ENCODE data around the gene CNKSR3. TPM values are rescaled to one million over a fixed set of nuclear protein-coding genes. Genes with fewer than 3 reads are reported as not detected.
"Not testable (repeated sequence)": the region's sequence is repeated elsewhere in the genome, so short reads cannot be mapped to it uniquely, and the experiment has no call there.

The CNKSR3 gene
- total RNA-seq, 2 donors from 2014 or later, result 11.5 to 16.8 TPM

DNA sequence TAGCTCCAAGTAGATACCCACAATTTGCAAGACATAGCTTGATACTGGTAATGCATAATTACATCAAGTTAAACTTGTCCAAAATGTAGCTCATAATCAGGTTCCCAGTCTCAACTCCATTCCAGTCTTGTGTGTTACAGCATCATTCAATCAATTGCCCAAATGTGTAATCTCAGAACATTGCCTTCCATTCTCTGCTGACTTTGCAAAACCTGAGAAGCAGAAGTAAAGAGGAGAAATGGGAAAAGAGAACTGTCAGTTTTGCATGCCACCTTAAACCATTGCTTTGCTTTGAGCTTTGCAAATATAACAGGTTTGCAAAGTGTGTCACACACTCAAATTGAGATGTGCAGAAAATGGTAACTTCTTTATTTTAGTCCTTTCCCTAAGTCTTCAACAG is 40.3 kb upstream of the CNKSR3 start:
- Histone ChIP-seq H3K27ac (no peak overlapping the region), H3K4me1 (peaks cover 0 to 4% of the 10 kb centered on the region in 2 donors), H3K9me3 (no peaks in the 10 kb centered on the region), H3K4me3 (no peak overlapping the region), H3K27me3 (no peaks in the 10 kb centered on the region), H3K36me3 (no peaks in the 10 kb centered on the region)
- TF ChIP-seq, protein P1, sequence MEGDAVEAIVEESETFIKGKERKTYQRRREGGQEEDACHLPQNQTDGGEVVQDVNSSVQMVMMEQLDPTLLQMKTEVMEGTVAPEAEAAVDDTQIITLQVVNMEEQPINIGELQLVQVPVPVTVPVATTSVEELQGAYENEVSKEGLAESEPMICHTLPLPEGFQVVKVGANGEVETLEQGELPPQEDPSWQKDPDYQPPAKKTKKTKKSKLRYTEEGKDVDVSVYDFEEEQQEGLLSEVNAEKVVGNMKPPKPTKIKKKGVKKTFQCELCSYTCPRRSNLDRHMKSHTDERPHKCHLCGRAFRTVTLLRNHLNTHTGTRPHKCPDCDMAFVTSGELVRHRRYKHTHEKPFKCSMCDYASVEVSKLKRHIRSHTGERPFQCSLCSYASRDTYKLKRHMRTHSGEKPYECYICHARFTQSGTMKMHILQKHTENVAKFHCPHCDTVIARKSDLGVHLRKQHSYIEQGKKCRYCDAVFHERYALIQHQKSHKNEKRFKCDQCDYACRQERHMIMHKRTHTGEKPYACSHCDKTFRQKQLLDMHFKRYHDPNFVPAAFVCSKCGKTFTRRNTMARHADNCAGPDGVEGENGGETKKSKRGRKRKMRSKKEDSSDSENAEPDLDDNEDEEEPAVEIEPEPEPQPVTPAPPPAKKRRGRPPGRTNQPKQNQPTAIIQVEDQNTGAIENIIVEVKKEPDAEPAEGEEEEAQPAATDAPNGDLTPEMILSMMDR (IDR thresholded peaks at IDR 0.05), result no peak
- no peak for DNase-seq (ENCODE audit: low spot score)

DNA sequence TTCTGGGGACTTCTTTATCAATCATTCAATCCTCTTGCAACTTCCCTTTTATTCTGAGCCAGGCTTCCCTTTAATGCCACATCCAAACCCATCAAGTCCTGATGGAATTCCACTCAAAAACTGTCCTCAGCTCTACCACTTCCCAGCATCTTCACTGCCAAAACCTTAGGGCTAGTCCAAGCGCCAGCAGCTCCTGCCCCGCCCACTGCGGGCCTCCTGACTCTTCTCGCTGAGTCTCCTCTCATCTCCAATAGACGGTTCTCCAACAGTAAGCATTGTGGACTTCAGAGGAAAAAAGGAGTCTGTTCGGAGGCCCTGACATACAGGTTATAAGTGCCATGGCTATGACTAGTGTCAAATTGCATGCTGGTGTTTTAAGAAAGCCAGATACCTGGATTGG is 38.7 kb upstream of the CNKSR3 start:
- Histone ChIP-seq H3K36me3 (no peaks in the 10 kb centered on the region), H3K9me3 (no peaks in the 10 kb centered on the region), H3K27ac (no peak overlapping the region), H3K4me3 (no peak overlapping the region), H3K27me3 (no peaks in the 10 kb centered on the region), H3K4me1 (peaks cover 0 to 4% of the 10 kb centered on the region in 2 donors)
- DNase-seq (ENCODE audit: low spot score), result no peak
- TF ChIP-seq, protein P1 (IDR thresholded peaks at IDR 0.05), result no peak

DNA sequence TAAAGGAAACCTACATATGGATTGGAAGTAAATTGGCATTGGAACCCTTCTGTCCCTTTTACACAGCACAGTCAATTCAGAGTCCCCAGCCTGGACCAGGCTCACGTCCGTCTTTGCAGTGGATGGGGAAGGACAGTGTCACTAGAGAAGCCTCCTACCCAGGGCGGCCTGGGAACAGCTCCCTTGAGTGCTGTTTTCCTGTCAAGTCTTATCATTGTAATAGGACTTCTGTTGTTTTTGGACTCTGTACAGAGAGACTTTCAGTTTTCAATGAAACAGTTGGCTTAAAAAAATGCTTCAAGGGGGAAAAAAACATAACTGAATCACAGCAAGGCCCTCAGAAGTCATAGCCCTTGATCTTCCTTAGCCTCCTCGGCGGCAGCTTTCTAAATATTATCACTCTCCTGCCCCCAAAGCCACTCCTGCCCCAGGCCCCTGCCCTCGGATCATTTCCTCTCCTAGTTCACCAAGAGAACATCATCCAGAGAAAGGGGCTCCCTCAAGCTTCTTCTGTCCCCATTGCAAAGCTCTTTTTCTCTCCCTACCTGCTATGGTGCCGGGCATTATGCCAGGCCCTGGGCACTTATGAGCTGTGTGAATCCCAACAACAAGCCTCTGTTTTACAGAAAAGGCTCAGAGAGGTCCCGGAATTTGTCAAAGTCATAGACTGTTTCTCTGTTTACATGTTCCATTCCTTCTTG is 37.8 kb upstream of the CNKSR3 start:
- Histone ChIP-seq H3K4me3 (no peak overlapping the region), H3K27me3 (no peaks in the 10 kb centered on the region), H3K4me1 (peaks cover 0 to 4% of the 10 kb centered on the region in 2 donors), H3K27ac (no peak overlapping the region), H3K9me3 (no peaks in the 10 kb centered on the region), H3K36me3 (no peaks in the 10 kb centered on the region)
- TF ChIP-seq, protein P1 (IDR thresholded peaks at IDR 0.05), result no peak
- DNase-seq (ENCODE audit: low spot score), result no peak

DNA sequence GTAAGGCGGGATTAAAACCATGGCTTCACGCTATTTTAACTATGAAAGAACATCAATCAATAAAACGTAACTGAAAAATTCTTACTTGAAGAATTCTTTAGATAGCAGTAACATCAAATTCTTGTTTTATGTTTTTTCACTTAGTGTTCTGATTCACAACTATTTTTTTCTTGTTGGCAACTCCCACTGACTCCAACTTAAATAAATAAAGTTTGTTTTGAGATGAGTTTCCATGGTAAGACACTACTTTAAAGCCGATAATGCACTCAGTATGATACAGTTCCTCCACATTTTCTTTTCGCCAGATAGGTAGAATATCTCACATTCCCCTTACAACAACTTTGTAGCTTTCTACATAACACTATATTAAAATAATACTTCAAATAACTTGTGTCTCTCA is 33.1 kb upstream of the CNKSR3 start:
- Histone ChIP-seq H3K36me3 (no peaks in the 10 kb centered on the region), H3K9me3 (no peaks in the 10 kb centered on the region), H3K27ac (no peak overlapping the region), H3K4me3 (no peak overlapping the region), H3K27me3 (no peaks in the 10 kb centered on the region), H3K4me1 (peaks cover 0 to 4% of the 10 kb centered on the region in 2 donors)
- DNase-seq (ENCODE audit: low spot score), result no peak
- TF ChIP-seq, protein P1 (IDR thresholded peaks at IDR 0.05), result no peak

DNA sequence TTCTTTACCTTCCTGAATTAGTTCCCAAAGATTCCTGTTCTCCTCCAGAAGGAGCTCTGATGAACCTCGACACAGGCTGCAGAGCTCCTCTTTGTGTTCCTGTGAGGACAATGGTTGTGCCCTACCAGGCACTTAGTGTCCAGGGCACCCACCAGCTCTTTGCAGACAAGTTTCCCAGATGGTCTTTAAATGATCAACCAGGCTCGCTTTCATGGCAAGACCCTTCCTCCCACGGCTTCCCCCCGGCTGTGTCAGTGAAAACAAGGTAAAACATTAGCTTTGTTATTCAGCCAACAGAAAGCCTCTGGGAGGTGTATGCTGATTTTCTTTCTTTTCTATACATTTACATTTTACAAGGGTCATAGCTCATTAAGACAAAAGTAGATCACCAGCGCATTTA is 32.3 kb upstream of the CNKSR3 start:
- no peaks in the 10 kb centered on the region for H3K4me1 ChIP-seq

DNA sequence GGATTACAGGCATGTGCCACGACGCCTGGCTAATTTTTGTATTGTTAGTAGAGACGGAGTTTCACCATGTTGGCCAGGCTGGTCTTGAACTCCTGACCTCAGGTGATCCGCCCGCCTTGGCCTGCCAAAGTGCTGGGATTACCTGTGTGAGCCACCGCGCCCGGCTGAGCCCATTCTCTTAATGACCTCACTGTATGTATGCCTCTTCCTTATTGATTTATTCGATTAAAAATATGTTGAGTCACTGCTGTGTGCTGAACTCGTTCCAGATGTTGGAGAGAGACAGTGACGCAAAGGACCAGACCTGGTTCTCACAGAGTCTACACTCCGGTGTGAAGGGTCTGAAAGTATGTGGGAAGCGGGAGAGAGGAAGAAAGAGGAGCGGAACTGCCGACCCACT is 31.4 kb upstream of the CNKSR3 start:
- DNase-seq (ENCODE audit: low spot score); H3K36me3 ChIP-seq: not testable (repeated sequence)

More for the DNA sequence above, 32.3 kb upstream of the CNKSR3 start:
- no peak overlapping the region for H3K27ac ChIP-seq
- H3K4me3 ChIP-seq, result no peak overlapping the region
- no peaks in the 10 kb centered on the region for H3K36me3 ChIP-seq
- no peak for DNase-seq (ENCODE audit: low spot score)
- H3K9me3 ChIP-seq, result no peaks in the 10 kb centered on the region
- H3K27me3 ChIP-seq, result no peaks in the 10 kb centered on the region
- TF ChIP-seq, protein P1 (IDR thresholded peaks at IDR 0.05), result no peak

More for the DNA sequence above, 31.4 kb upstream of the CNKSR3 start:
- not testable (repeated sequence) for H3K27ac ChIP-seq, H3K27me3 ChIP-seq, H3K9me3 ChIP-seq, H3K4me3 ChIP-seq, H3K4me1 ChIP-seq
